Progenitor cell of endocrine pancreas (in vitro differentiated cells): Measurements from ENCODE around the gene CRYZL1. TPM values are rescaled to one million over a fixed set of nuclear protein-coding genes. Genes with fewer than 3 reads are reported as not detected.

ENCODE experiments used
- DNase-seq: peaks from one replicate; pipeline ENCODE4 v3.0.0; 2021; ENCODE audit warnings: low spot score; ENCODE audit not compliant: unreplicated experiment
- H3K27ac Mint-ChIP-seq: 2 replicates; pipeline ENCODE4 v1.8.0; 2021; ENCODE audit warnings: mild to moderate bottlenecking, moderate library complexity, mixed read lengths
- H3K27me3 Mint-ChIP-seq: 2 replicates; pipeline ENCODE4 v1.8.0; 2021; ENCODE audit warnings: mixed read lengths
- H3K36me3 Mint-ChIP-seq: 2 replicates; pipeline ENCODE4 v1.8.0; 2022; ENCODE audit warnings: mixed read lengths; ENCODE audit not compliant: insufficient read depth
- H3K4me1 Mint-ChIP-seq: 2 replicates; pipeline ENCODE4 v1.8.0; 2021; ENCODE audit warnings: low read depth, mixed read lengths
- H3K4me3 Mint-ChIP-seq: 2 replicates; pipeline ENCODE4 v1.8.0; 2021; ENCODE audit warnings: low read depth, mild to moderate bottlenecking, moderate library complexity, mixed read lengths
- H3K9me3 Mint-ChIP-seq: 2 replicates; pipeline ENCODE4 v1.8.0; 2021; ENCODE audit warnings: low read depth, mixed read lengths
- CTCF ChIP-seq: fragments of 200-600 bp; sonication (generic); IDR thresholded peaks from one replicate; pipeline ENCODE4 v1.5.0; 2021; ENCODE audit warnings: antibody characterized with exemption, mild to moderate bottlenecking; ENCODE audit not compliant: unreplicated experiment
- total RNA-seq: library from RNA; stranded (reverse); gene quantifications from 2 replicates; pipeline ENCODE4 v1.2.1, GENCODE V29; 2021

Gene CRYZL1
- total RNA-seq, 1 donor from 2014 or later, result 42.8 TPM

DNA sequence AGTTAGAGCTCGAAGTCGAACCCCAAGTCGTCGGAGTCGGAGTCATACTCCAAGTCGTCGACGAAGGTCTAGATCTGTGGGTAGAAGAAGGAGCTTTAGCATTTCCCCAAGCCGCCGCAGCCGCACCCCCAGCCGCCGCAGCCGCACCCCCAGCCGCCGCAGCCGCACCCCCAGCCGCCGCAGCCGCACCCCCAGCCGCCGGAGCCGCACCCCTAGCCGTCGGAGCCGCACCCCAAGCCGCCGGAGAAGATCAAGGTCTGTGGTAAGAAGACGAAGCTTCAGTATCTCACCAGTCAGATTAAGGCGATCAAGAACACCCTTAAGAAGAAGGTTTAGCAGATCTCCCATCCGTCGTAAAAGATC lies 86.6 kb downstream of the CRYZL1 start:
- no peaks in the 10 kb centered on the region for H3K9me3 Mint-ChIP-seq
- H3K27me3 Mint-ChIP-seq, result no peaks in the 10 kb centered on the region
- H3K4me3 Mint-ChIP-seq, result no peak overlapping the region
- peaks cover 58% of the 10 kb centered on the region for H3K36me3 Mint-ChIP-seq
- DNase-seq, result no peak
- H3K27ac Mint-ChIP-seq, result no peak overlapping the region
- no peaks in the 10 kb centered on the region for H3K4me1 Mint-ChIP-seq
- TF ChIP-seq CTCF, result no peak

DNA sequence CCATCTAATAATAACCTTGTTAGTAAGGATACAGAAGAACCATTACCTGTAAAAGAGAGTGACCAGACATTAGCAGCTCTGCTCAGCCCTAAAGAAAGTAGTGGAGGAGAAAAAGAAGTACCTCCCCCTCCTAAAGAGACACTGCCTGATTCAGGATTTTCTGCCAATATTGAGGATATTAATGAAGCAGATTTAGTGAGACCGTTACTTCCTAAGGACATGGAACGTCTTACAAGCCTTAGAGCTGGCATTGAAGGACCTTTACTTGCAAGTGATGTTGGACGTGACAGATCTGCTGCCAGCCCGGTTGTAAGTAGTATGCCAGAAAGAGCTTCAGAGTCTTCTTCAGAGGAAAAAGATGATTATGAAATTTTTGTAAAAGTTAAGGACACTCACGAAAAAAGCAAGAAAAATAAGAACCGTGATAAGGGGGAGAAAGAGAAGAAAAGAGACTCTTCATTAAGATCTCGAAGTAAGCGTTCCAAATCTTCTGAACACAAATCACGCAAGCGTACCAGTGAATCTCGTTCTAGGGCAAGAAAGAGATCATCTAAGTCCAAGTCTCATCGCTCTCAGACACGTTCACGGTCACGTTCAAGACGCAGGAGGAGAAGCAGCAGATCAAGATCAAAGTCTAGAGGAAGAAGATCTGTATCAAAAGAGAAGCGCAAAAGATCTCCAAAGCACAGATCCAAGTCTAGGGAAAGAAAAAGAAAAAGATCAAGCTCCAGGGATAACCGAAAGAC lies 87.1 kb downstream of the CRYZL1 start:
- H3K36me3 Mint-ChIP-seq, result peaks cover 56% of the 10 kb centered on the region
- H3K27me3 Mint-ChIP-seq, result no peaks in the 10 kb centered on the region
- H3K27ac Mint-ChIP-seq, result no peak overlapping the region

GRCh38 chr21:33552999-33553598 lies 88.4 kb downstream of the CRYZL1 start:
- no peaks in the 10 kb centered on the region for H3K9me3 Mint-ChIP-seq
- no peak overlapping the region for H3K27ac Mint-ChIP-seq
- H3K36me3 Mint-ChIP-seq, result peaks cover 54% of the 10 kb centered on the region
- no peak for TF ChIP-seq CTCF
- H3K4me1 Mint-ChIP-seq, result no peaks in the 10 kb centered on the region
- DNase-seq, result no peak
- no peak overlapping the region for H3K4me3 Mint-ChIP-seq
- H3K27me3 Mint-ChIP-seq, result no peaks in the 10 kb centered on the region

More for the DNA sequence above, 87.1 kb downstream of the CRYZL1 start:
- Mint-ChIP-seq H3K9me3 (no peaks in the 10 kb centered on the region), H3K4me3 (no peak overlapping the region), H3K4me1 (no peaks in the 10 kb centered on the region)
- no peak for TF ChIP-seq CTCF
- DNase-seq, result no peak

- H3K36me3 Mint-ChIP-seq, result peaks cover 47% of the 10 kb centered on the region
- H3K4me3 Mint-ChIP-seq, result no peak overlapping the region
- TF ChIP-seq CTCF, result no peak
- H3K27ac Mint-ChIP-seq, result peak overlapping the region; percentile 52
- H3K9me3 Mint-ChIP-seq, result no peaks in the 10 kb centered on the region
- no peak for DNase-seq
- no peaks in the 10 kb centered on the region for H3K4me1 Mint-ChIP-seq
- no peaks in the 10 kb centered on the region for H3K27me3 Mint-ChIP-seq
Measured at GRCh38 chr21:33552093-33552998, 89.2 kb downstream of the CRYZL1 start.

- no peak for TF ChIP-seq CTCF
Measured at GRCh38 chr21:33551664-33552063, 89.9 kb downstream of the CRYZL1 start.

More at GRCh38 chr21:33551664-33552063, 89.9 kb downstream of the CRYZL1 start:
- peaks cover 43% of the 10 kb centered on the region for H3K36me3 Mint-ChIP-seq
- no peaks in the 10 kb centered on the region for H3K9me3 Mint-ChIP-seq
- no peak overlapping the region for H3K4me3 Mint-ChIP-seq
- no peak for DNase-seq
- no peaks in the 10 kb centered on the region for H3K4me1 Mint-ChIP-seq
- no peaks in the 10 kb centered on the region for H3K27me3 Mint-ChIP-seq
- H3K27ac Mint-ChIP-seq, result no peak overlapping the region
